H1 (cell line): ENCODE measurements around the gene UTS2R. TPM values are rescaled to one million over a fixed set of nuclear protein-coding genes. Genes with fewer than 3 reads are reported as not detected.

Source experiments
- ASH2L ChIP-seq: fragments of 200-600, 300-600 bp; sonication (generic); IDR thresholded peaks from one replicate; pipeline ENCODE4 v1.7.1; 2017; ENCODE audit warnings: low read length
- CEBPB ChIP-seq: IDR thresholded peaks from 2 replicates; pipeline ENCODE4 v1.6.1; 2012; ENCODE audit warnings: low read depth, low read length
- EGR1 ChIP-seq: IDR thresholded peaks from 2 replicates; pipeline ENCODE4 v1.6.1; 2011; ENCODE audit warnings: low read depth, low read length, borderline replicate concordance
- GABPA ChIP-seq: IDR thresholded peaks from 2 replicates; pipeline ENCODE4 v1.6.1; 2011; ENCODE audit warnings: mild to moderate bottlenecking, low read length, moderate library complexity, borderline replicate concordance; ENCODE audit not compliant: insufficient read depth
- HDAC6 ChIP-seq: IDR thresholded peaks from one replicate; pipeline ENCODE4 v1.7.1; 2012; ENCODE audit warnings: low read depth, mild to moderate bottlenecking, inconsistent platforms, low read length, moderate library complexity
- JUN ChIP-seq: IDR thresholded peaks from 2 replicates; pipeline ENCODE4 v1.6.1; 2011; ENCODE audit warnings: low read depth, mild to moderate bottlenecking, improper control_type of control experiment, low read length
- JUND ChIP-seq: IDR thresholded peaks from 2 replicates; pipeline ENCODE4 v1.6.1; 2011; ENCODE audit warnings: mild to moderate bottlenecking, improper control_type of control experiment, low read length
- NANOG ChIP-seq: IDR thresholded peaks from 2 replicates; pipeline ENCODE4 v1.6.1; 2011; ENCODE audit warnings: low read length, low read depth, mild to moderate bottlenecking, inconsistent platforms; ENCODE audit not compliant: insufficient read depth, poor library complexity, severe bottlenecking
- PHF8 ChIP-seq: fragments of 200-600 bp; sonication (generic); conservative IDR thresholded peaks from 2 replicates; pipeline ENCODE4 v1.7.1; 2012; ENCODE audit warnings: low read depth, mild to moderate bottlenecking, inconsistent platforms, low read length, moderate library complexity
- POLR2AphosphoS5 ChIP-seq: IDR thresholded peaks from 2 replicates; pipeline ENCODE4 v1.6.1; 2011; ENCODE audit warnings: low read depth, low read length
- RXRA ChIP-seq: IDR thresholded peaks from 2 replicates; pipeline ENCODE4 v1.6.1; 2011; ENCODE audit warnings: low read depth, mild to moderate bottlenecking, low read length, moderate library complexity; ENCODE audit not compliant: insufficient read depth
- SAP30 ChIP-seq: fragments of 300-600 bp; sonication (generic); IDR thresholded peaks from 2 replicates; pipeline ENCODE4 v1.7.1; 2012; ENCODE audit warnings: low read length, moderate library complexity, mild to moderate bottlenecking, inconsistent platforms; ENCODE audit not compliant: insufficient read depth, insufficient replicate concordance
- SP2 ChIP-seq: IDR thresholded peaks from 2 replicates; pipeline ENCODE4 v1.6.1; 2012; ENCODE audit warnings: mild to moderate bottlenecking, low read length, inconsistent platforms
- TAF7 ChIP-seq: optimal IDR thresholded peaks from 2 replicates; pipeline ENCODE3; 2011; ENCODE audit warnings: low read depth, mild to moderate bottlenecking, inconsistent platforms, low read length, moderate library complexity, borderline replicate concordance
- YY1 ChIP-seq: IDR thresholded peaks from 2 replicates; pipeline ENCODE4 v1.6.1; 2011; ENCODE audit warnings: low read depth, mild to moderate bottlenecking, low read length
- polyA plus RNA-seq, 7 experiments: library from polyadenylated mRNA; depleted of rRNA in 3 of 7; stranded (reverse) in 5 of 7; unstranded in 2 of 7; fragments of >200 nt in 5 of 7; fragments of 200-250 nt in 2 of 7; gene quantifications; 1 replicate in 5 of 7; 2 replicates in 1 of 7; 4 replicates in 1 of 7; pipeline versions ENCODE4 v1.2.1 to v1.2.3, GENCODE V29; 2011 to 2013; ENCODE audit warnings: missing spikeins in 2 of 7, mixed read lengths in 2 of 7
- total RNA-seq: library from RNA; stranded (reverse); fragmentation: NEBNext Ultra II Directional; extraction: Animal tissue kit (Norgen Biotek cat#: 25700); gene quantifications from 2 replicates; pipeline ENCODE4 v1.2.1, GENCODE V29; 2021
- TF ChIP-seq, protein P1 (sequence below), 3 experiments: IDR thresholded peaks; 1 replicate in 2 of 3; 2 replicates in 1 of 3; pipeline versions ENCODE4 v1.5.1 to v1.6.1; 2011; ENCODE audit warnings: low read length in 3 of 3, mild to moderate bottlenecking in 3 of 3, inconsistent platforms in 2 of 3, low read depth in 1 of 3, moderate library complexity in 1 of 3; ENCODE audit not compliant: insufficient read depth in 1 of 3; ENCODE audit errors: control extremely low read depth in 1 of 3
- TF ChIP-seq, protein P2 (sequence below): IDR thresholded peaks from 2 replicates; pipeline ENCODE4 v1.6.1; 2012; ENCODE audit warnings: inconsistent platforms
- TF ChIP-seq, protein P3 (sequence below): IDR thresholded peaks from 2 replicates; pipeline ENCODE4 v1.6.1; 2012; ENCODE audit warnings: inconsistent platforms
- TF ChIP-seq, protein P4 (sequence below): IDR thresholded peaks from 2 replicates; pipeline ENCODE4 v1.6.1; 2011; ENCODE audit warnings: low read length, improper control_type of control experiment

The UTS2R gene
- total and polyA plus RNA-seq, 2 of the 8 experiments (the other 6 are each of a cell fraction or from before 2014, with no cell fraction given) = 0.27 TPM; not detected in 1

DNA sequence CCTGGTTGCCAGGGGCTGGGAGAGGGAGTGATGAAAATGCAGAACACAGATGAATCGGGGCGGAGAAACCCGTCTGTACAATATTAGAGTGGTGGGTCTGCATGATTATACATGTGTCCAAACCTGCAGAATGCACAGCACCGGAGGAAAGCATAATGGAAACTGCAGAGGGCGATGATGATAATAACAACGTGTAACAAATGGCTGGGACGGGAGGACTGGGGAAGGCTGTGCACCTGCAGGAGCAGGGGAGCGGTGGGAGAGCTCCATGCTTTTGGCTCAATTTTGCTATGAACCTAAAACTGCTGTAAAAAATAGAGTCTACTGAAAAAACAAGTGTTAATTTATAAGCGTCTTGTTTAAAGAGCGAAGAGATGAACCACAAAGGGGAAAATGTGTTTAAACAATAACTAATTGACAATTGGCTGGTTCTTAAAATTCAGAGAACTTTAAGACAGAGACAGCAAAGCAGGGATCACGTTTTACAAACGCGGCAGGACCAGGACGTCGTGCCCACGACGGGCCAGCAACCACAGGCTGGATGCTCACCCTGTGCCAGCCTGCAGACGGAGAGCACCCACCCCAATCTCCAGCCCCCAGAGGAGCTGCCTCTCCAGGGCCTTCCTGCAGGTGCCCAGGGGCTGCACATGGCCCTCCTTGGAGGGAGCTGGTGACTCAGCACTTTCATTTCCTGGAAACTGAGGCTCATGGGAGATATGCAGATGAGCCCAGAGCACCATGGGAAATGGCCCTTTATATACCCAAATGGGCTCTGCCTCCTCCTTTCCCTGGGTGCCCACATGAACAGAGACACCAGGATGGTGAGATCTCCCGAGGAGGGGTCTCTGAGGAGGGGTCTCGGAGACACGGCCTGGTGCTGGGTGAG lies 12.9 kb upstream of the UTS2R start, which contains the start of gene TEX19 (continued):
- TF ChIP-seq, protein P1, sequence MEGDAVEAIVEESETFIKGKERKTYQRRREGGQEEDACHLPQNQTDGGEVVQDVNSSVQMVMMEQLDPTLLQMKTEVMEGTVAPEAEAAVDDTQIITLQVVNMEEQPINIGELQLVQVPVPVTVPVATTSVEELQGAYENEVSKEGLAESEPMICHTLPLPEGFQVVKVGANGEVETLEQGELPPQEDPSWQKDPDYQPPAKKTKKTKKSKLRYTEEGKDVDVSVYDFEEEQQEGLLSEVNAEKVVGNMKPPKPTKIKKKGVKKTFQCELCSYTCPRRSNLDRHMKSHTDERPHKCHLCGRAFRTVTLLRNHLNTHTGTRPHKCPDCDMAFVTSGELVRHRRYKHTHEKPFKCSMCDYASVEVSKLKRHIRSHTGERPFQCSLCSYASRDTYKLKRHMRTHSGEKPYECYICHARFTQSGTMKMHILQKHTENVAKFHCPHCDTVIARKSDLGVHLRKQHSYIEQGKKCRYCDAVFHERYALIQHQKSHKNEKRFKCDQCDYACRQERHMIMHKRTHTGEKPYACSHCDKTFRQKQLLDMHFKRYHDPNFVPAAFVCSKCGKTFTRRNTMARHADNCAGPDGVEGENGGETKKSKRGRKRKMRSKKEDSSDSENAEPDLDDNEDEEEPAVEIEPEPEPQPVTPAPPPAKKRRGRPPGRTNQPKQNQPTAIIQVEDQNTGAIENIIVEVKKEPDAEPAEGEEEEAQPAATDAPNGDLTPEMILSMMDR (IDR thresholded peaks at IDR 0.05; ENCODE audit: control extremely low read depth in 1 of 3, insufficient read depth in 1 of 3, low read depth in 1 of 3, low read length in 3 of 3) = no peak
- TF ChIP-seq HDAC6 = no peak
- TF ChIP-seq SAP30 = no peak
- TF ChIP-seq RXRA = no peak
- TF ChIP-seq, protein P2, sequence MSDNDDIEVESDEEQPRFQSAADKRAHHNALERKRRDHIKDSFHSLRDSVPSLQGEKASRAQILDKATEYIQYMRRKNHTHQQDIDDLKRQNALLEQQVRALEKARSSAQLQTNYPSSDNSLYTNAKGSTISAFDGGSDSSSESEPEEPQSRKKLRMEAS = peak; percentile 64
- no peak for TF ChIP-seq PHF8
- TF ChIP-seq YY1 = no peak
- no peak for TF ChIP-seq JUND
- TF ChIP-seq TAF7 = no peak
- TF ChIP-seq, protein P3, sequence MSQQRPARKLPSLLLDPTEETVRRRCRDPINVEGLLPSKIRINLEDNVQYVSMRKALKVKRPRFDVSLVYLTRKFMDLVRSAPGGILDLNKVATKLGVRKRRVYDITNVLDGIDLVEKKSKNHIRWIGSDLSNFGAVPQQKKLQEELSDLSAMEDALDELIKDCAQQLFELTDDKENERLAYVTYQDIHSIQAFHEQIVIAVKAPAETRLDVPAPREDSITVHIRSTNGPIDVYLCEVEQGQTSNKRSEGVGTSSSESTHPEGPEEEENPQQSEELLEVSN = peak; percentile 88
- no peak for TF ChIP-seq ASH2L
- no peak for TF ChIP-seq GABPA
- TF ChIP-seq NANOG = no peak
- TF ChIP-seq, protein P4, sequence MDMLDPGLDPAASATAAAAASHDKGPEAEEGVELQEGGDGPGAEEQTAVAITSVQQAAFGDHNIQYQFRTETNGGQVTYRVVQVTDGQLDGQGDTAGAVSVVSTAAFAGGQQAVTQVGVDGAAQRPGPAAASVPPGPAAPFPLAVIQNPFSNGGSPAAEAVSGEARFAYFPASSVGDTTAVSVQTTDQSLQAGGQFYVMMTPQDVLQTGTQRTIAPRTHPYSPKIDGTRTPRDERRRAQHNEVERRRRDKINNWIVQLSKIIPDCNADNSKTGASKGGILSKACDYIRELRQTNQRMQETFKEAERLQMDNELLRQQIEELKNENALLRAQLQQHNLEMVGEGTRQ = no peak
- TF ChIP-seq SP2 = no peak
- no peak for TF ChIP-seq JUN
- TF ChIP-seq EGR1 = no peak
- no peak for TF ChIP-seq CEBPB
- TF ChIP-seq POLR2AphosphoS5 = no peak
